SKM-1 treated with dmso at 0.1 percent for 144 hours (cell line): Measurements from ENCODE around the gene MORN1.
"Not testable (repeated sequence)": the region's sequence is repeated elsewhere in the genome, so short reads cannot be mapped to it uniquely, and the experiment has no call there.

Source experiments
- DNase-seq: peaks from one replicate; lab custom pipeline; 2025; ENCODE audit not compliant: unreplicated experiment; lab: John Stamatoyannopoulos, UW

MORN1 gene

DNA sequence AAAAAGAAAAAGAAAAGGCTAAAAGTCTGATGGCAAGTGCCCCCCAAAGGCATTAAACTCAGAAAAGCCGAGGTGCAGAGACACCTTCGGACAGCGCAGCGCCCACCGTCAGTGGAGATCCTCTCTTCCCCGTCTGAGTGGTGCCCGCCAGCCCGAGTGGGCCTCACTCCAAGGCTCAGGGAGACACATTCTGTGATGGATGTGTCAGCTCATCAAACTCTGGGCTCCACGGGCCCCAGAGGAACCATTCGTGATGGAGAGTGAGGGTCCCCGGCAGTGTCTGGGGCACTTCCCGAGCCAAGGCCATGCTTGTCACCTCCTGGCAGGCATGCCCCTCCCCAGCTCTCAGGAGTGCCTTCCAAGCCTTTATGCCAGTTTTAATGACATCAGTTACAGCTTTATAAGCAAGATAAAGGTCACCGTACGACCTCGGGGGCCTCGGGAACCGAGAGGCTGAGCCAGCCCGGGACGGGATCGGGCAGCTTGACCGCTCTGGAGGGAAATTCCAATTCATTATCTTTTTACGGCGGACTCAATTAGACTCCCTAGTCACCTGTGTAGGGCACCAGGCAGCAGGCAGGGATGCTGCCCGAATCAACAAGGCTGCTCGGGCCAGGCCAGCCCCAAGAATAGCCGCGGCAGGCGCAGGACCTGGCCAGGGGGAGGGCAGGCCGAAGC lies 49.5 kb downstream of the MORN1 start:
- no peak for DNase-seq

DNA sequence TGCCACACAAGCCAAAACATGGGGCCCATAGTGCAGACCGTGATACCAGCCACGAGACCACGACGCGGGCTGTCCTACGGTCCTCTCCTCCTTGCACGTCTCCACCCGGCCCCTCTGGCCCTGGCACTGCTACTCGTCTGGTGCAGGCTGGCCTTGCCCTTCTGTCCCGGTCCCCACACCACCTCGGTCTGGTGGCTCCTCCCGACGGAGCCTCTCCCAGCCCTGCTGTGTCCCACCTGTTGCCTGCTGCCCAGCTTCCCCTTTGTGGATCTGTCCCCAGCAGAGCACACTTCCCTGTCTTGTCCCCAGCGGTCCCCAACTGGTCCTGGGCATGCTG lies 50.5 kb downstream of the MORN1 start:
- no peak for DNase-seq

DNA sequence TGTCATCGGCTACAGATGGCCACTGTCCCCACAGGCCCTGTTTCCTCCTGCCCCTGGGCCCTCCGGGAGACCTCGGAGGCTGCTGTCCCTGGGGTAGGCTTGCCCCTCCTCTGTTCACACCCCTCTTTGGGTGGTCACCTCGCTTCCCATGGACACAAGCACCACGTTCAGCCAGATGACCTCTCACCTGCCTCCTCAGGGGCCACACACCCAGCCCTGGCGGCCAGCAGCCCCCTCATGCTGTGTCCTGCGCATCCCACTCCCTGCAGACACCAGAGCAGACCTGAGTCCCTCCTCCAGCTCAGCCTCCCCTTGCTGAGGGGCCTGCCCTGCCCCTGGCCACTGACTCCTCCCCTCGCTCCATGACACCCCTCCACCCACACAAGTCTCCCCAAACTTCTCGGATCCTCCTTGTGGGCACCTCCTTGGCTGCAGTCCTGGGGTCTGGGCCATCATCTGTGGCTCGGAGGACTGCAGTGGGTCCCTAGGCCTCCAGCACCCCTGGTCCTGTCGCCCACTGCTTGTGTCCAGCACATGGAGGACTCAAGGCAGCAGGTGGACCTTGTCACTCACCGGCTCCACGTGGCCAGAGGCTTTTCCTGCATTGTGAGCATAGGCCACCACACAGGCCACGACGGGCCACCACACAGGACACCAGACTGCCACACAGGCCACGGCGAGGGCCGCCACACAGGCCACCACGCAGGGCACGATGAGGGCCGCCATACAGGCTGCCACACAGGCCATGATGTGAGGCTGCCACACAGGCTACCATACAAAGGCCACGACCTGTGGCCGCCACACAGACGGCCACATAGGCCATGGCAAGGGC lies 51.1 kb downstream of the MORN1 start:
- DNase-seq = no peak

DNA sequence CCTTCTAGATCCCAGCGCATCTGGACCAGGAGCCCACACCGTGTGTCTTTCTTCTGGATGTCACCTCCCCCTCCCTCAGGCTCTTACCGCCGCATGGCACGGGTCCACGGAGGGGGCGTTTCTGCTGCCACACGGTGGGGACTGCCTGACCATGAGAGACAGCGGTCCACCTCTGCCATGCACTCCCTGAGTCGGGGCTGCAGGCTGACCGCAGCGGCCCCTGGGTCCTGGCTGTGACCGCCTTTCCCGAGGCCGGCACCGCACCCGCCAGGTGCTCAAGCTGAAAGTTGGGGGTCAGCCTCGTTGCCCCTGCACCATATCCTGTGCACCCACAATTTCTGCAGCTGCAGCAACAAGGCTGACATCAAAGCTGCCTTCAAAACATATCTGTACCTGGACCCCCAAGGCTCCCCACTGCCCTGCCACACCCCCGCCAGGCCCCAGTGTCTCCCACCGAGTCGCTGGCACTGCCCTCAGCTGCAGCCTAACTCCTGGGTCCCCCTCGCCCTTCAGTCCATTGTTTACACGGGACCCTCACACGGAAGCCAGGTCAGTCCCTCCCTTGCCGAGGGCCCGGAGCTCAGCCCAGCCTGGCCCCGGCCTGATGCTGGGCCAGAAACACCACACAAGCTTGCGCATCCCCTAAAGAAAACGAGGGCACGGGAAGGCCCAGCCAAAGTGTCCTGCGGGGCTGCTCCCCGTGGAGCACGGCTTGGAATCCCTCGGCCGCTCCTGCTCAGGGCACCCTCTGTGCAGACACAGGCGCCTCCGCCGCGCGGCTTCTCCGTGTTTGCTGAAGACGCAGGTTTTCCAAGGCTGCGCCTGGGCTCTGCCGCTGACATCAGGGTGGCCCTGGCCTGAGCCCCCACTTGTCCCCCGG lies 51.9 kb downstream of the MORN1 start:
- no peak for DNase-seq

DNA sequence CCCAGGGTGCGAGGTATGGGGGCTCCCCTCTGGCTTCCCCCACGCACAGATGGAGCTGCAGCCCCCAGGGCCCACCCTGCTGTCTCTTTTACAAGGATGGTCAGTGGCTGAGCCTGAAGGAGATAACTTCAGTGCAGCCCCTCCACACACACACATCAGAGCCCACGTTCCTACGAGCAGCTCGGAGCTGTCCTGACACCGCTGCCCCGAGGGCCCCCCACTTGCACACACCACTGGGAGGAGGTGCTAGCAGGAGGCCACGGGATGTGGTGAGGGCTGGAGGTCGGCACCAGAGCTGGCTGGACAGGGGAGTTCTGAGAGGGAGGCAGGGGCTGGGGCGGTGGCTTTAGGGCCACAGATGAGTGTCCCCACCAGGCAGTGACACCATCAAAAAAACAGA lies 53.9 kb downstream of the MORN1 start:
- DNase-seq = no peak

DNA sequence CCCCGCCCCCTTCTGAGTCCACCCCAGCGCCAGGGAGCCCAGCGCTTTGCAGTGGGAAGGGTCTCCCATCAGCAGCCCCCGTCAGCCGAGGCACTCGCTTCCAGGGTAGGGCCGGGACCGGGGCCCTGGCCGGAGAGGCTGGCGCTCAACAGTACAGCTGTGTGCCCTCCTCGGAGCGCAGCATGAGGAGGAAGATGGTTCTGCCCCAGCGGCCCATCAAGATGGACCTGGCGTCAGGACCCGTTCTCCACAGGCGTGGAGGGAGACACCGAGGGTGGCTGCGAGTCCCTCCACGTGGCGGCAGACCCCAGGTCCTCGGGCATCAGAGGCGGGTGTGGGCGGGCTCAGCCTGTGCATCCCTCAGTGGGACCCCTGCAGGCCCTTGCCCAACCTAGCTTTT lies 54.3 kb downstream of the MORN1 start:
- DNase-seq = no peak

DNA sequence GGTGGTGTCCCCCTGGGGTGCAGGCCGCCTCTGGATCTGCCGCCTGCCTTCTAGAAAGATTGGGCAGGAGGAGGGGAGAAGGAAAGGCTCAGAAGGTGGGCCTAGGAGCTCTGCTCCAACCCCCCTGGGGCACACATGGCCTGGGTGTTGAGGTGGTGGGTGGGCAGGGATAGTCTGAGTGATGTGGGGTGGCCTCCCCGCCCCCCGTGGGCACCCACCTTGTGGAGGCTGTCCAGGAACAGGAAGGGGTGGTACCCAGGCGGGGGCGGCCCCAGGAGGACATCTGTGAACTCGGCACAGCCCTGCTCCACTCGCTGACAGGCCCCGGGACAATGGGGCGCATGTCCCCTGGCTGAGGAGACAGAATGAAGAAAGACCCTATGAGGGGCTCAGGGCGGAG lies 54.9 kb downstream of the MORN1 start:
- no peak for DNase-seq

DNA sequence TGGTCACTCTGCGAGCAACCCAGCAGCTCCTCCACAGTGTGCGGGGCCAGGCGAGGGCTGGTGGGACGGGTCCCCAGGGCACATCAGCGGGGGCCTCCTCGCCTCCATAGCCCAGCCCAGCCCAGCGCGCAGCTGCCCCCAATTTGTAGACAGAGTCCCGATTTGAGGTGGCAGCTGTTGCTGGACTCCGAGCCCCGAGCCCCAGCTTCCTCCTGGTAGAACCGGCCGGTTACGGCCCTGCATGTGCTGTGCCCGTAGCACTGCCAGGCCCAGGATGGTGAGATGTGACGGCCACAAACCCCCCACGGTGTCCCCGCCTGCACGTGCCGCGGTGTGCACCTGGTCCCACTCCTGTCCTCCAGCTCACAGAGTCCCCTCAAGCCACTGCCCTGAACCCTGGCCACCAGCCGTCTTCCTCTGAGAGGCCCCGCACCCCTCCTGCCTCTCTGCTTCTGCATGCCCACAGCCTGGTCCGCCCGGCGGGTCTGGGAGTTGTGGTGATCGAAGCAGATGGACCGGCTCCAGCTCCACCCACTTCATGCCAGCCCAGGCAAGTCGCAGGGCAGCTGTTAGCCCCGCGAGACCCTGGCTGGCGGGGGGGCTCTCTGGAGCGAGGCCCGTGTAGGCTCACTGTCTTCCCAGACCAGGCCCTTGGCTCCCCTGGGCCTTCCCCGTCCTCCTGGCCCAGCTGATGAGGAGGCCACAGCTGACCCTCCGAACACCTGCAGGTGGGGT lies 55.5 kb downstream of the MORN1 start:
- DNase-seq = no peak

DNA sequence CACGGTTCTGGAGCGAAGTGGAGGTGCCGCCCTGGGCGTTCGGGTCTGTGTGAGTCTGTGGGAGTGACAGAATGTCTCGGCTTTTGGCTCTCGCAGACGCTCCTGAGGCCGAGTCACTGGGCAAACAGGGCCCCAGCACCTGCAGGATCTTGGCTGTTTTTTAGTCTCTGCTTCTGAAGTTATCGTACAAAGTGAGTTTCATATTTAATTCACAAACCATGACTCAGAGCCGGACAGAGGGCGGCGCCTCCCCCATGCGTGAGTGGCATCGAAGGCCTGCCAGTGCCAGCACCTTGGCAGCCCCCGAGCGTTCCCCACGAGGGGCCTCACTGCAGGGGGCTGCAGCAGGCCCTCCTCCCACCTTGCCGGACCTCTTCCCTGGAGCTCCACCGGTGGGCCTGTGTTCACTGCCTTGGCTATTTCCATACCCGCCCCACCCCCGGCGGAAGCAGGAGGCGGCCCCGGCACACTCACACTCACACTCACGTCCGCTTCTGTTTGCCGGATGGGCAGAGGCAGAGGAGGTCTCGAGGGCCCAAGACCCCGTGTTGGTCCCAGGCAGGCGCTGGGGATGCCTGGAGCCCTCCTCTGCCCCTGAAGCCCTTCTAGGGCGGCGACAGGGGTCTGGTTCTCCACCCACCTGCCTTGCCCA lies 56.3 kb downstream of the MORN1 start:
- DNase-seq = no peak

DNA sequence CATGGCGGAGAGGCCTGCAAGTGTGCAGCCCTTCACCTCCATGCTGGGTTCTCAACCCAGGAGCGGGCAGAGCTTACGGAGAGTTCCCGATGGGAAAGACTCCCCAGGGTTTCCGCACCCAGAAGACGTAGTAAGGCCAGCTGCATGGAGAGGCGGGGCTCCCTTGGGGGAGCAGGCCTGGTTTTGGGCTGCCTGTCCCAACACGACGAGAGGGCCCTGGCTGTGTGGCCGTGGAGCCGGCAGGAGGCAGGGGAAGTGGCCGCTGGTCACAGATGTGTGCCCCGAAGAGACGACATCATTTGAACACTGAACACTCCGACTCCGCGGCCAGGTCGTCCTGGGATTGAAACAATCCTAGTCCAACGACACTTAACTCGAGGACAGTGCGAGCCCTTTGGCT lies 57.0 kb downstream of the MORN1 start:
- no peak for DNase-seq

DNA sequence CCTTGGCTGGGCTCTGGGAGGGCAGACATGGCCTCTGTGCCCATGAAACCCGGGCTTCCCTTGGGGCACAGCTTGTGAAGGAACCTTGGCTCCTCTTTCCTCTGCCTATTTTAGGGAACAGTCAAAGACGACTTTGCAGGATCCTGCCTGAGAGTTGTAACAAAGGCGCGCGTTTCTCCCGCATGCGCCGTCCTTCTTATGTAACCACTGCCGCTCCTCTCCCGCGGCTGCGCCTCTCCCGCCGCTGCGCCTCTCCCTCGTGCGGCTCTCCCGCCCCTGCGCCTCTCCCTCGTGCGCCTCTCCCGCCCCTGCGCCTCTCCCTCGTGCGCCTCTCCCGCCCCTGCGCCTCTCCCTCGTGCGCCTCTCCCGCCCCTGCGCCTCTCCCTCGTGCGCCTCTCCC lies 59.8 kb downstream of the MORN1 start:
- DNase-seq = not testable (repeated sequence)

DNA sequence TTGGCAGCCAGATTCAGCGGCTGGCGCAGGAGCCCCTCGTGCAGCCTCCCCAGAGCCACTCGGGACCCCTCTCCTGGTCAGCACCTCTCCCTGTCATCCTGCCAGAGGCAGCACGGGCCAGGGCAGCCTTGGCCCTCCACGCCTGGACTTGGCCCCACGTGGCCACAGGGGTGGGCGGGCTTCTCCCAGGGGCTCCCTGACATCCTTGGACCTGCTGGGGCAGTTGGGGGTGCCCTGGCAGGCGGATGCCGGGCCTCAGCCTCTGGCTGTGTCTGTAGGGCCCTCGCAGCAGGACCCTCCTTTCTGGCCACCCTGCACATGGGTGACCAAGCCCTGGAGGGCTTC lies 60.2 kb downstream of the MORN1 start:
- no peak for DNase-seq

DNA sequence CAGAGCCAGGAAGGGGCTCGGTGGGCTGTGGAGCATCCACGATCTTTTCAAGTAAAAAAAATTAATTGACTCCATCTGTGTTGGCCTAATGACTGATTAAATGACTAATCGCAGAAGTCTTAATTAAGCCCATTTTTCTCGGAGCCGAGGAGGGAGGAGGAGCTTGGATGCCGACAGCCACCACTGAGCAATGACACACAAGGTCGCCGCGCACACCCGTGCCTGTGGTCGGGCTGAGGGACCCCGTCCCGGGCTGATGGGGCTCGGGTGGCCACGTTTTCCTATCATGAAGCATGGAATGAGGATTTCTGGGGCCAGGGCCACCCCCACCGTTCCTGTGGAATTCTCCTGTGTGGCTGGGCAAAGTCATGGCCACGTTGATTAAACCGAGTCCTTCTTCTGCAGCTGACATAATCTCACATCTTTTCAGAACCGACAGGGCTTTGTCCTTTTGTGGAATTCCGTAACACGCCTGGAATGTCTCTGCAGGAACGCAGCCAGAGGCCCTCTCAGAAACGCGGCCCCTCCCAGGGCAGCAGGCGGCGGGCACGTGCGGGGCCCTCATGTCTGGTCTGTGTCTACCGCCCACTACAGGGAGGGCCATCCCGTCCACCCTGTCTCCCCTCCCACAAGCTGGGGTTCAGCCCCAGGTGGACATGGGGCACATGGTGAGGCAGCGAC lies 60.7 kb downstream of the MORN1 start:
- no peak for DNase-seq

DNA sequence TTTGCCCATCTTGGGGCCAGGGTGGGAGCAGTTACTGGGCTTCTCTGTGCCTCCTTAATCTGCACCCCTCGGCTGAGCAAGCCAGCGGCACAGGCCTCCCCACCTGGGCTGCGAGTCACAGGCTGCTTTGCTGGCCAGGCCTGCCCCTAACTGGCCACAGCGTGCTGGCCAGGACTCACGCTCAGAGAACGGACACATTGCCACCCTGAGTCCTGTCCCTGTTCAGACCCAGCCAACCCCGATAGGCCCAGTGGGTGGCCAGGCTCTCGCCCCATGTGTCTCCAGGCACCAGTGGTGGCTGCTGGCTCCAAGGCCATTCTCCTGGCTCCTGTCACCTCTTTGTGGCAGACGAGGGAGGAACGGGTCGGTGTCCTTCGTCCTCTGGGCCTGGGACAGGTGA lies 61.3 kb downstream of the MORN1 start:
- no peak for DNase-seq

DNA sequence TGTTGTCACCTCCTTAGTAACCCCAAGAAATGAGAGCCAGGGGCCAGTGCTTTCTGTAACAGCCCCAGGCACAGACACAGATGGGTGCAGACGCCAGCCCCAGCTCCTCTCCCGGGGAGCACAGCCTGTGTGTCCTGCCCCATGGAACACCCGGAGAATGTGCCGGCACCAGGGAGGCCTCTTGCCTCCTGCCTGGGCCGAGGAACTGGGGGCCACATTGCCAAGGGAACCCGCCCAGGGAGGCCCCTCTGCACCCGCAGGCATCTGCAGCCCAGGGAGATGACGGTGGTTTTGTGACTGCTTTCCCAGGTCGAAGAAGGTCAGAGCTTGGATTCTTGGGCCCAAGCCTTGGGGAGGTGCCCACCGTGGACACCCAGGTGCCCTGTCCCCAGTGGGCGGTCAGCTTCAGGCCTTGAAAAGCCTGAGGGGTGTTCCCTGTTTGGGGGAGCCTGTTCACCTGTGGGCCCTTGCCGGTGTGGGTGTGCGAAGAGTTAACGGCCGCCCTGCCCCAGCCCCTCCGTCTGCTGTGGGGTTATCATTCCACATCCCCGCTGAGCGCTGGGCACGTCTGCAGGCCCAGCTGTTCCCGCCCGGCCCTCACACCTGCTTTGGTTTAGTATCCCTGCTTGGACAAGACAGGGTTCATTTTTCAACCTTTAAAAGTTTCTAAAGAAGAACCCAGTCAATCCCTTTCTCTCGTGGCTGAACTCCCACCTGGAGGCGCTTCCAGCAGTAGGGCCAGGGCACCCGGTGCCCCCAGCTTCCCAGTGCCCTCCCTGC lies 62.5 kb downstream of the MORN1 start:
- no peak for DNase-seq

DNA sequence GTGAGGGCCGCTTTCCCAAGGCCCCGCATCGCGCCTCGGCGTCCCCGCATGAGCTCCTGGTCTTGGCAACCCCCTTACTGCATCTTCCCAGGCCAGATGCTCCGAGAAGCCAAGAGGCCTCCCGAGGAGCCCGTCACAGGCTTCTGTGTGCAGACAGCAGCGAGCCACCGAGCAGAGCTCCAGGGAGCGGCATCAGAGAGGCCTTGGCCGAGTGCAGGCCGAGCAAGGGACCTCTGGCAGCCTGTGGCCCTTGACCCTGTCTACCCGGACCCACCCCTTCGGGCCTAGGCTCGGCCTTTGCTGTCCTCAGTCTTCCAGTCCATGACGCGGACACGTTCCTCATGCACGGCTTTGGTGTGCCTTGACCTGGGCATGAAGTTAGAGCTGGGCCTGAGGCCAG lies 63.5 kb downstream of the MORN1 start:
- DNase-seq = no peak

DNA sequence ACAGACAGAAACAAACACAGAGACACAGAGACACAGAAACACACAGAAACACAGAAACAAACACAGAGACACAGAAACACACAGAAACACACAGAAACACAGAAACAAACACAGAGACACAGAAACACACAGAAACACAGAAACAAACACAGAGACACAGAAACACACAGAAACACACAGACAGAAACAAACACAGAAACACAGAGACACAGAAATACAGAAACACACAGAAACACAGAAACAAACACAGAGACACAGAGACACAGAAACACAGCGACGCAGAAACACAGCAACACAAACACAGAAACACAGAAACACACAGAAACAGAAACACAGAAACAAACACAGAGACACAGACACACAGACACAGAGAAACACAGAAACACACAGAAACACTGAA lies 64.2 kb downstream of the MORN1 start:
- not testable (repeated sequence) for DNase-seq

DNA sequence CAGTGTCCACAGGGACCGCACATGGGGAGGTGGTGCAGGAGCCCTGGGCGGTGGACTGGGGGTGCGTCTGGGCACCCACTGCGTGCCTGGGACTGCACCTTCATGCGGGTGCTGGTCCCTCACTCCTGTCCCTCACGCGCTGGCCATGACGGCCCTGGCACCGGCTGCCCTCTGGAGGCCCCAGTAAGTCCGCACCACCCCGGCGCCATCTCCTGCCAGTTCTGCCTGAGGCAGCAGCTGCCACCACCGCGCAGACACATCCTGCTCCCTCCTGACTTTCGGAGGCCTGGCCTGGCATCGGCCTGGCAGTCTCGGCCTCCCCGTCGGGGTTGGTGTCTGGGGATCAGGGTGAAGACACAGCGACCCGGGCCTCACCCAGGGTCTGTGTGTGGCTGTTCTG lies 64.8 kb downstream of the MORN1 start:
- DNase-seq = no peak

DNA sequence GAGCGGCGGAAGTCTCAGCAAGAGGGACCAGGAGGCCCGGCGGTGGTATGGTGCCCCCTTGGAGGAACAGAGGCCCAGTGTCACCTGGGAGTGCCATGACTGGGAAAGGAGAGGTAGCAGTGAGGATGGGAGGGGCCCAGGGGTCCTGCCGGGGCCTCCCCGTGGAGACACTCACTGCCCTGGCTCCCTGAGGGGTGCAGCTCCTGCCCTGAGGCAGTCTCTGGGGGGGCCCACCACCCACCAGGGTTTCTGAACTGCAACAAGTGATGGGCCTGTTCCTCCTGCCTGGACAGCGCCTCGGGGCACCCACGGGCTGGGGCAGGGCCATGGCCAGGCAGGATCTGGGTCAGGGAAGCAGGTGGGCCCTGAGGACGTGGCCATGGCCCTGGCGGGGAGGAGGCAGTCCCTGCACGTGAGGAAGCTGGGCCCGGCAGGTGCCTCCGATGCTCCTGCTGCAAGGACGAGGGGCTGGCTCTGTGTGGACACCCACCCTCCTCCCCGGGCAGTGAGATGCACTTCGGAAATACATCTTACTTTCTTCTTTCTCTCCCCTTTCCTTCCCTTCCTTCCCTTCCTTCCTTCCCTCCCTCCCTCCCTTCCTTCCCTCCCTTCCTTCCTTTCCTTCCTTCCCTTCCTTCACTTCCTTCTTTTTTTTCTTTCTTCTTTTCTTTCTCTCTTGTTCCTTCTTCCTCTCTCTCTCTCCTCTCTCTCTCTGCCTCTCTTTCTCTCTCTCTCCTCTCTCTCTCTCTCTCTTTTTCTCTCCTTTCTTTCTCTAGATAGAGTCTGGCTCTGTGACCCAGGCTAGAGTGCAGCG lies 66.6 kb downstream of the MORN1 start:
- no peak for DNase-seq
